ENCODE results near the gene FTO. TPM values are rescaled to one million over a fixed set of nuclear protein-coding genes. Genes with fewer than 3 reads are reported as not detected.

Gene FTO
- total and polyA plus RNA-seq, 2 of the 8 experiments (the other 6 are each of a cell fraction or from before 2014, with no cell fraction given), result 34.5 to 59.8 TPM

DNA sequence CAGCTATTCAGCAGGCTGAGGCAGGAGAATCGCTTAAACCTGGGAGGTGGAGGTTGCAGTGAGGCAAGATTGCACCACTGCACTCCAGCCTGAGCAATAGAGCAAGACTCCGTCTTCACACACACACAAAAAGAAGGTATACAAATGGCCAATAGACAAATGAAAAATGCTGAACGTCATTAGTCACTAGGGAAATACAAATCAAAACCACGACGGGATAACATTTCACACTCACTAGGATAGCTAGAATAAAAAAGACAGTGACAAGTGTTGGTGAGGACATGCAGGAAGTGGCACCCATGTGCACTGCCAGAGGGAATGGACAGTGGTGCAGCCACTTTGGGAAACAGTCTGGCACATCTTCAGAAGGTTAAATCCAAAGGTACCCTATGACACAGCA is 172.9 kb downstream of the FTO start:
- Histone ChIP-seq H4K91ac (replicated peaks; ENCODE audit: insufficient read length, low read length) (no peak overlapping the region), H3K79me1 (ENCODE audit: low read depth, low read length) (no peaks in the 10 kb centered on the region), H3K4me2 (ENCODE audit: insufficient read depth in 1 of 2, low read depth in 2 of 2, low read length in 2 of 2) (no peak overlapping the region), H4K5ac (ENCODE audit: insufficient read length, low read depth, low read length) (no peak overlapping the region), H2BK120ac (replicated peaks; ENCODE audit: low read depth, low read length) (no peak overlapping the region), H2BK5ac (ENCODE audit: low read depth, low read length) (no peak overlapping the region), H3K27ac (ENCODE audit: low read depth, low read length) (no peak overlapping the region), H3K4me3 (ENCODE audit: extremely low read depth in 1 of 4, insufficient read depth in 2 of 4, low read depth in 3 of 4, low read length in 4 of 4) (no peak overlapping the region), H2AK5ac (ENCODE audit: low read depth, low read length) (no peak overlapping the region), H3K23ac (ENCODE audit: insufficient read length) (no peak overlapping the region), H2BK20ac (ENCODE audit: low read length) (no peak overlapping the region), H3K27me3 (replicated peaks in 1 of 4; ENCODE audit: control insufficient read depth in 3 of 4, extremely low read depth in 1 of 4, insufficient read depth in 3 of 4, low read length in 3 of 4) (no peaks in the 10 kb centered on the region), H2BK15ac (ENCODE audit: low read length) (no peak overlapping the region), H4K8ac (ENCODE audit: extremely low read depth, insufficient read depth, low read length) (no peak overlapping the region), H3K56ac (replicated peaks; ENCODE audit: insufficient read length, low read depth, low read length) (no peak overlapping the region), H3K9me3 (ENCODE audit: insufficient read depth in 2 of 2, low read depth in 1 of 2, low read length in 1 of 2) (no peaks in the 10 kb centered on the region), H3K14ac (ENCODE audit: insufficient read length) (no peak overlapping the region), H3K4me1 (replicated peaks in 1 of 4; ENCODE audit: control insufficient read depth in 3 of 4, insufficient read depth in 4 of 4, low read length in 3 of 4) (no peaks in the 10 kb centered on the region), H3K36me3 (ENCODE audit: control insufficient read depth in 2 of 4, insufficient read depth in 4 of 4, low read length in 3 of 4) (peaks cover 0 to 4% (median 0%) of the 10 kb centered on the region in 4 experiments; a peak in 3 of 8 replicates), H3K4ac (replicated peaks; ENCODE audit: insufficient read length, low read depth, low read length) (no peak overlapping the region), H3K23me2 (ENCODE audit: low read depth, low read length) (no peaks in the 10 kb centered on the region), H2BK12ac (ENCODE audit: low read depth, low read length) (no peak overlapping the region), H2AFZ (ENCODE audit: low read length) (no peak overlapping the region), H4K20me1 (replicated peaks in 1 of 2; ENCODE audit: control insufficient read depth in 1 of 2, insufficient read depth in 2 of 2, low read length in 2 of 2) (no peaks in the 10 kb centered on the region), H3K18ac (ENCODE audit: extremely low read depth, low read length) (no peak overlapping the region), H3K9ac (replicated peaks in 1 of 4; ENCODE audit: extremely low read depth in 1 of 4, low read depth in 3 of 4, low read length in 3 of 4) (no peak overlapping the region), H3K79me2 (ENCODE audit: control insufficient read depth in 1 of 2, insufficient read depth in 2 of 2, low read length in 2 of 2) (no peaks in the 10 kb centered on the region)
- FAIRE-seq (no peak), DNase-seq (ENCODE audit: low read depth in 1 of 2, low spot score in 2 of 2) (no peak)
- ChIA-PET CTCF (ENCODE audit: partially characterized antibody) (no interaction called here), POLR2A (ENCODE audit: partially characterized antibody) (no interaction called here)
- 94% methylated on average over 5 of the region's 5 CpGs; no CpG with 5 or more reads in 1 of the 2 experiments for WGBS, 2 experiments (ENCODE audit: extremely low coverage in 1 of 2, insufficient coverage in 1 of 2, insufficient read length in 1 of 2, insufficient replicate concordance in 2 of 2, low coverage in 1 of 2, low lambda C conversion rate in 2 of 2, missing lambda C conversion rate in 1 of 2)
- TF ChIP-seq SAP30 (IDR thresholded peaks at IDR 0.05; ENCODE audit: insufficient read depth, insufficient replicate concordance, low read length) (no peak), SP4 (IDR thresholded peaks at IDR 0.05; ENCODE audit: low read length) (no peak), CEBPB (IDR thresholded peaks at IDR 0.05; ENCODE audit: low read depth, low read length) (no peak), SP2 (IDR thresholded peaks at IDR 0.05; ENCODE audit: low read length) (no peak), FOSL1 (IDR thresholded peaks at IDR 0.05; ENCODE audit: insufficient read depth, low read depth, low read length) (no peak)

Measured in H1 (cell line).